Glutamatergic neuron (in vitro differentiated cells): ENCODE data around the gene RNU6-1. TPM values are rescaled to one million over a fixed set of nuclear protein-coding genes. Genes with fewer than 3 reads are reported as not detected.

Experiments
- DNase-seq: peaks from one replicate; pipeline ENCODE4 v3.0.0; 2022
- H3K27ac Mint-ChIP-seq: one replicate; pipeline ENCODE4 v1.8.0; 2020; ENCODE audit warnings: mild to moderate bottlenecking, mixed read lengths, inconsistent platforms; ENCODE audit not compliant: unreplicated experiment
- H3K27me3 Mint-ChIP-seq: one replicate; pipeline ENCODE4 v1.8.0; 2020; ENCODE audit warnings: mild to moderate bottlenecking, moderate library complexity, mixed read lengths, inconsistent platforms; ENCODE audit not compliant: unreplicated experiment
- H3K36me3 Mint-ChIP-seq: one replicate; pipeline ENCODE4 v1.8.0; 2020; ENCODE audit warnings: mild to moderate bottlenecking, mixed read lengths, inconsistent platforms; ENCODE audit not compliant: unreplicated experiment
- H3K4me1 Mint-ChIP-seq: one replicate; pipeline ENCODE4 v1.8.0; 2020; ENCODE audit warnings: mild to moderate bottlenecking, low read depth, mixed read lengths, inconsistent platforms; ENCODE audit not compliant: unreplicated experiment
- H3K4me3 Mint-ChIP-seq: one replicate; pipeline ENCODE4 v1.8.0; 2020; ENCODE audit warnings: mild to moderate bottlenecking, mixed read lengths, inconsistent platforms; ENCODE audit not compliant: unreplicated experiment
- H3K9me3 Mint-ChIP-seq: one replicate; pipeline ENCODE4 v1.8.0; 2020; ENCODE audit warnings: mild to moderate bottlenecking, moderate library complexity, mixed read lengths, inconsistent platforms; ENCODE audit not compliant: unreplicated experiment
- CTCF ChIP-seq: fragments of 200-600 bp; sonication (generic); IDR thresholded peaks from one replicate; pipeline ENCODE4 v1.5.0; 2021; ENCODE audit not compliant: partially characterized antibody, unreplicated experiment
- total RNA-seq: library from RNA; stranded (reverse); fragmentation: NEBNext Ultra II Directional; extraction: Animal tissue kit (Norgen Biotek cat#: 25700); gene quantifications from one replicate; pipeline ENCODE4 v1.2.1, GENCODE V29; 2021; ENCODE audit not compliant: unreplicated experiment

Gene RNU6-1
- total RNA-seq, 1 donor from 2014 or later: not detected

GRCh38 chr15:67831363-67831762 is 8.5 kb downstream of the RNU6-1 start:
- TF ChIP-seq CTCF: no peak
- Mint-ChIP-seq H3K4me3 (no peak overlapping the region), H3K4me1 (peaks cover 8% of the 10 kb centered on the region), H3K27ac (no peak overlapping the region), H3K36me3 (peaks cover 8% of the 10 kb centered on the region), H3K27me3 (peaks cover 14% of the 10 kb centered on the region), H3K9me3 (peaks cover 4% of the 10 kb centered on the region)
- no peak for DNase-seq

- Mint-ChIP-seq H3K4me1 (peaks cover 8% of the 10 kb centered on the region), H3K9me3 (peaks cover 5% of the 10 kb centered on the region), H3K27me3 (peaks cover 22% of the 10 kb centered on the region), H3K27ac (no peak overlapping the region), H3K36me3 (peaks cover 8% of the 10 kb centered on the region), H3K4me3 (peak overlapping the region; percentile 15)
- DNase-seq: no peak
- no peak for TF ChIP-seq CTCF
Observed at GRCh38 chr15:67829647-67830504, 10.0 kb downstream of the RNU6-1 start.

GRCh38 chr15:67828969-67829646 is 10.7 kb downstream of the RNU6-1 start:
- peaks cover 29% of the 10 kb centered on the region for H3K27me3 Mint-ChIP-seq
- peaks cover 7% of the 10 kb centered on the region for H3K9me3 Mint-ChIP-seq
- TF ChIP-seq CTCF: no peak
- DNase-seq: peak; percentile 27
- peak overlapping the region; percentile 78 for H3K4me3 Mint-ChIP-seq
- no peak overlapping the region for H3K27ac Mint-ChIP-seq
- peaks cover 7% of the 10 kb centered on the region for H3K4me1 Mint-ChIP-seq
- peaks cover 8% of the 10 kb centered on the region for H3K36me3 Mint-ChIP-seq

GRCh38 chr15:67828278-67828968 is 11.4 kb downstream of the RNU6-1 start:
- DNase-seq: no peak
- Mint-ChIP-seq H3K9me3 (peaks cover 13% of the 10 kb centered on the region), H3K27me3 (peaks cover 35% of the 10 kb centered on the region), H3K4me3 (peak overlapping the region; percentile 73), H3K36me3 (peaks cover 8% of the 10 kb centered on the region), H3K4me1 (peaks cover 11% of the 10 kb centered on the region), H3K27ac (no peak overlapping the region)
- no peak for TF ChIP-seq CTCF
